Astrocyte of the spinal cord (primary cell): ENCODE measurements around the gene PI16.

Experiments
- DNase-seq: peaks from one replicate; pipeline ENCODE4 v3.0.0; 2011; ENCODE audit warnings: low read depth, low spot score
- H3K4me3 ChIP-seq: 2 replicates; pipeline ENCODE4 v1.5.1; 2011; ENCODE audit warnings: low read depth, mild to moderate bottlenecking, low read length, moderate library complexity
- CTCF ChIP-seq: IDR thresholded peaks from 2 replicates; pipeline ENCODE4 v1.5.1; 2012; ENCODE audit warnings: low read depth, mild to moderate bottlenecking, low read length, inconsistent platforms
- in situ Hi-C: cut with HindIII; loops from 2 replicates; pipeline ENCODE4 v1.10.0; 2017; ENCODE audit warnings: low sequenced_read_pairs

PI16 gene

DNA sequence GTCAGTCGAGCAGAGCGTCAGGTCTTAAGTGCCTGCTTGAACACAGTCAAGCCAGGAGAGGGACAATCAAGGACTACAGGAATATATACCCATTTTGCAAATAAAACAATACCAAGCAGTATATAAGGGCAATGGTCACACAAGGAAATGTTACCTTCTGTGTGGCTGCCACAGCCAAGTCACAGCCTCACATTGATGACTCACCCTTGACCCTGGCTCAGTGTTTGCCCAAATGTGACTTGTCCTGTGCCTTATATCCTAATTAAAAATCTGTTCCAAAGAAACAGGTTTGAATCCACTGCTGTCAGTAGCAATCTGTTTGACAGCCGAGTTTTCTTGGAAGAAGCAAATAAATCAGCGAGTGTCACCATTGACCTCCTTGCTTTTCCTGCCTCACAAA is 34.5 kb upstream of the PI16 start:
- no peak for DNase-seq

DNA sequence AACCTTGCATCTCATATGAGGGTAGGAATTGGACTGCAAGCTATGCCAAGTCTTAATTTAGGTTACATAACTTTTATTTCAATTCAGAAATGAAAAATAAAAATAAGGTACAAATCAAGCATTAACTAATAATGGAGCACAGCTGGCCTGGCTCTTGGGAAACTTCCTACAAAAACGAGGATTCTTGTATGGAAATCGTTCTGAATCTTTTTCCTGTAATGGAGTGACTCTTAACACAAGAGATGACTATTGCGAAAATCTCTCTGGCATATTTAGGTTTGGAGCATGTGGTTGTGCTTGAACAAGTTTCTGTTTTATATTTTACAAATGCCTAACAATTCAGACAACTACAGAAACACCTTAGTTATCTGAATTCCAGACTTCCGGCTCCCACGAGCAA is 34.0 kb upstream of the PI16 start:
- no peak for TF ChIP-seq CTCF
- in situ Hi-C loops = no loop called here
- DNase-seq = no peak
- no peak overlapping the region for H3K4me3 ChIP-seq

More for the DNA sequence above, 34.5 kb upstream of the PI16 start:
- TF ChIP-seq CTCF = no peak
- H3K4me3 ChIP-seq = no peak overlapping the region
- in situ Hi-C loops = no loop called here

- DNase-seq = peak; percentile 52
- in situ Hi-C loops = no loop called here
- no peak for TF ChIP-seq CTCF
- H3K4me3 ChIP-seq = no peak overlapping the region
Measured at GRCh38 chr6:36924131-36924530, 30.4 kb upstream of the PI16 start.

DNA sequence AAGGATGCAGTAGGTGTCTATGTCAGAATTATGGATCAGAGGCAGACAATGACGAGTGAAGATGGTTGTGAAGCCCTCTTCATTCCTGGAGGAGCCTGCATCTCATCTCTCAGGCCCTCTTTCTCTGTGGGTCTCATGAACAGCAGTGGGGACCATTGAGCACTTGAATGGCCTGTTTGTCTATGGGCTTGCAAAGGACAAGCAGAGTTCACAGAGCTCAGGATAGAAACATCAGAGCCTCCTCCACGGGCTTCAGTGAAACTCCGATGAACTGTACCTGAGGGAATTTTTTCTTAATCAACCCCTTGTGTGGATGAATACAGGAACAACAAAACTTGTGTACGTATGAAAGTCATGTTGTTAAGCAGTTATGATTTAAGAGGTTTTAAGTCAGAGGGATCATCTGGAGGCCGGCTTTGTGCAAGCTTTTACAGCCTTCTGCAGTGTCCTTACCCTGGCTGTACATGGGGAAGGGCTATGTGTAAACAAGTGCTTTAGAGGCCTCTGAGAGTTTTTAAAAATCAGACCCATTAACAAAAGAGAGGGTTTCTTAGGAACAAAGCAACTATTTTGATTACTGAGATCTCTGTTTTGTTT is 29.7 kb upstream of the PI16 start:
- no peak for TF ChIP-seq CTCF
- no peak for DNase-seq
- in situ Hi-C loops = no loop called here
- peak overlapping the region; percentile 6 for H3K4me3 ChIP-seq

GRCh38 chr6:36925809-36926208 is 28.7 kb upstream of the PI16 start:
- no peak for DNase-seq
- in situ Hi-C loops = no loop called here
- no peak overlapping the region for H3K4me3 ChIP-seq
- TF ChIP-seq CTCF = no peak

DNA sequence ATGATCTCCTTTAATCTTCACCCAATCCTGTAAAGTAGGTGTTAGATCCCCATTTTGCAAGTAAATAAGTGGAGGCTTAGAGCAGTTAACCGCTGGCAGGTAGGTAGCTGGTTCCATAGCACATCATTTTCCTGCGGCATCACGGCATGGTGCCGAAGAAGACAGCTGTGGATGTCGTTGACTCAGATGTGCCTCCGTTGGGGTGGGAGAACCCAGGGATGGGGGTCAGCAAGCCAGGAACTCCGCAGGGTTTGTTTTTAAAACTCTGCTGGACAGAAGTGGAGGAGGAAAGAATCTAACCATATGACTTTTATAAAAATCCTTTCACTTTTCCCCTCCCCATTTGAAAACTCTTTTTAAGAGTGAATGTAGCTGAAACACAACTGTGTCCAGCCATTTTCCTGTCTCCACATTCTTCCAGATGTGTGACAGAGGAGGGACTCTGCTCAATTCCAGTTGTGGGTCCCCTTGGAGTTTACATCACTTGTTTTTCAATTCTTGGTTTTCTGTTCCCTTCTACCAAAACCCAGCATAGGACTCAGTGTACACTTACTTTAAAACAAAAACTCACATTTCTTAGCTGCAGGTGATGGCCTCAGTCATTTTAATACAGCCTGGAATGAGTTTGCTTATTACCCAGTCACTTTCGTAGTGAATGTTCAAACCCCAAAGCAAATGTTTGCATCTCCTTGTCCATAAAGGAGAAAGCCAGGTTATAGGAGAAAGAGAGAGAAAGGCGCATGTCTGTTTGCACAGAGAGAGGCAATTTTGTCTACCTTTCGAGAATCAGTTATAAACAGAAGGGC is 27.6 kb upstream of the PI16 start:
- TF ChIP-seq CTCF = no peak
- H3K4me3 ChIP-seq = no peak overlapping the region
- DNase-seq = peak; percentile 67
- in situ Hi-C loops = no loop called here
